ENCODE measurements around the gene QSOX2. TPM values are rescaled to one million over a fixed set of nuclear protein-coding genes. Genes with fewer than 3 reads are reported as not detected.
"Not testable (repeated sequence)": the region's sequence is repeated elsewhere in the genome, so short reads cannot be mapped to it uniquely, and the experiment has no call there.

Gene QSOX2
- total RNA-seq, 1 donor from 2014 or later: 5.1 TPM

- DNase-seq (ENCODE audit: low read depth in 2 of 2): no peak
Observed at GRCh38 chr9:136237486-136238341, 7.9 kb downstream of the QSOX2 start.

DNA sequence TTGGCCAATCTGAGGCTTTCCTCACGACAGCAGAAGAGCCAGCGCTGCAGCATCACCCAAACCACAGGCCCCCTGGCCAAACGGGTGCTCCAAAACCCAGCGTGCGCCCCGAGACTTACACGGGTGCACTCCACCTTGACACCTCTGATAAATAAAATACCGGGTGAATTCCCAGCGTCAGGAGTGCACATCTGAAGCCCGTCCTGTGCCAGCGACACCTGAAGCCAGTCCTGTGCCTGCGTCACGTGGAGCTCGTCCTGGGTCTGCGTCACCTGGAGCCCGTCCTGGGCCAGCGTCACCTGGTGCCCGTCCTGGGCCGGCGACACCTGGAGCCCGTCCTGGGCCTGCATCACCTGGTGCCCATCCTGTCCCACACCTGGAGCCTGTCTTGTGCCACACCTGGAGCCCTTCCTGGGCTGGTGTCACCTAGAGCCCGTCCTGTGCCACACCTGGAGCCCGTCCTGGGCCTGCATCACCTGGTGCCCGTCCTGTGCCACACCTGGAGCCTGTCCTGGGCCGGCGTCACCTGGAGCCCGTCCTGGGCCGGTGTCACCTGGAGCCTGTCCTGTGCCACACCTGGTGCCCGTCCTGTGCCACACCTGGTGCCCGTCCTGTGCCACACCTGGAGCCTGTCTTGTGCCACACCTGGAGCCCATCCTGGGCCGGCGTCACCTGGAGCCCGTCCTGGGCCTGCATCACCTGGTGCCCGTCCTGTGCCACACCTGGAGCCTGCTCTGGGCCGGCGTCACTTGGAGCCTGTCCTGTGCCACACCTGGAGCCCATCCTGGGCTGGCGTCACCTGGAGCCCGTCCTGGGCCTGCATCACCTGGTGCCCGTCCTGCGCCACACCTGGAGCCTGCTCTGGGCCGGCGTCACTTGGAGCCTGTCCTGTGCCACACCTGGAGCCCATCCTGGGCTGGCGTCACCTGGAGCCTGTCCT, 8.9 kb downstream of the QSOX2 start:
- not testable (repeated sequence) for DNase-seq (ENCODE audit: low read depth in 2 of 2)

- no peak for DNase-seq (ENCODE audit: low read depth in 2 of 2)
Observed at GRCh38 chr9:136235709-136236455, 9.7 kb downstream of the QSOX2 start.

- DNase-seq (ENCODE audit: low read depth in 2 of 2): no peak
Observed at GRCh38 chr9:136235171-136235570, 10.4 kb downstream of the QSOX2 start.

- no peak for DNase-seq (ENCODE audit: low read depth in 2 of 2)
Observed at GRCh38 chr9:136234597-136234996, 11.0 kb downstream of the QSOX2 start.

DNA sequence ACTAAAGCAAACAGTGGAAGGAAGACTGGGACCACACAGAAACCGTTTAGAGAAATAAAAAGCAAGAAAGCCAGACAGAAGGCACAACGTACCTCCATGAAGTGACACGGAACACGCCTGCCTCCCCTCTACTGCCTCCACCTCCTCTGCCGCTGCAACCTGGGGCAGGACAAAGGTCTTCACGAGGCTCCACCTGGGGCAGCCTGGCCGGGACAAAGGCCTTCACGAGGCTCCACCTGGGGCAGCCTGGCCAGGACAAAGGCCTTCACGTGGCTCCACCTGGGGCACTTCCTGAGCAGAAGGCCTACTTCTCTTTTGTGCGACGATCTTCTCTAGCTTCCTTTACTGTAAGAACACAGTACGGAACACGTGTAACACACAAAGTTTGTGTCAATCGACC, 11.7 kb downstream of the QSOX2 start:
- DNase-seq (ENCODE audit: low read depth in 2 of 2): no peak

DNA sequence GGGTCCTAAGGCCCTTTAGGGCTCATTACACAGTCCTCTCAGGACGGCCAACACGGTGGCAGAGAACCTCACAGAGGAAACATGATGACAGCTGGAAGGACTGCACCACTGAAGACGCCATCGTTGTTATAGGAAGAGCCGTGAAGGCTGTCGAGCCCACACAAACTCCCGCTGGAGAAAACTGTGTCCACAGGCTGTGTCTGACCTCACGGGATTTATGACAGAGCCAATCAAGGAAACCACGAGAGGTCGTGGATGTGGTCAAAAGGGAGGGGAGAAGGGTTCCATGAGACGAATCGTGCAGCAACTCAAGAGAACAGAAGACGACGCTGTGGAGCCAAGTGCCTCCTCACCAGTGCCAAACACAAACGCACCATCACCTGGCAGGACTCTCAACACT, 12.2 kb downstream of the QSOX2 start:
- no peak for DNase-seq (ENCODE audit: low read depth in 2 of 2)

DNA sequence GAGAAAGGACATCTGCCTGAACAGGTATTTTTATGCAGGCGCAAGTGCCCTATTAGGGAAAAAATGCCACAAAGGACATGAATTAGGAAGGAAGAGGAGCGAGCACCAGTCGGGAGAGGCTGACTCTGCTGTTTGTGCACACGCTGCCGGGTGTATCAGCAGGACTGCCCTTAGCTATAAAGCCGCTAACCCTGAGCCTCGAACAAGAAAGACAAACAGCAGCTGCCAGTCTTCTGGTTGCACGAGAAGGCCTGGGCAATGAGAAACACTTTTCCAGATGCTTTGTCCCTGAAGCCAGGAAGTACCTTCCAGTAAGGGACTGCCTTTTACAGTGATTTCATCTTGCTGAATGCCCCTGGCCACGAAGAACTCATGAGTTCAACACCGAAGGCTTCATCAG, 12.6 kb downstream of the QSOX2 start:
- DNase-seq (ENCODE audit: low read depth in 2 of 2): no peak

DNA sequence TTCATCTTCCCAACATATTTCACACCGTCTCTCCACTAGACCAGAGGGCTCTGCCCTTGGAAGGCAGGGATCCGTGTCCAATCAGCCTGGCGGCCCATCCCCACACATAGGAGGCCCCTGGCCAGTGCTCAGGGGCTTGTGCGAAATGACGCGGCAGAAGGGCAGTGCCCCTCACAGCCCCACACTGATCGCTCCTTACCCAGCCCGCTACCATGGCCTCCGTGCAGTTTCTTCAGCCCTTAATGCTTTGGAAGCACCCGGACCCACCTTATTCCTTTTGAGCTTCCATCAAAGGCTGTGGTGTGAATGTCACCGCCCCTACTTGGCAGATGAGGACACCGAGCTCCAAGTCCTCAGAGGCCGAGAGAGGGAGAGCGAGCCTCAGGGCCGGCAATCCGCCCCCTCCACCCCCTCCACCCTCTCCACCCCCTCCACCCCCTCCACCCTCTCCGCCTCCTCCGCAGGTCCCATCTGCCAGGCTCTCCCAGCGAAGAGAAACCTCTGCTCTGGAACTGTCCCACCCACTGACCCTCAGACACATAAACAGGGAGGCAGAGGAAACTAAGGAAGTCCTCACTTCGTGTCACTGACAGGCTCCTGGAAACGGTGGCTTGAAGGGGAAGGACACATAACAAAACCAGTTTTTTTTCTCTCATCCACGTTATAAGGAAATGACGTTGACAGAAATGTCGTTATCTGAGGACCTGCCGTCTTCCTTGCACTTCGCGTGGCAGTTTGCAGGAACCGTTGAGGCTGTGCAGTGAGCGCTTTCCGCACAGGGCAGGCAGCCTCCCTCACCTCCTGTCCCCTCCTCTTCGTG, 13.9 kb downstream of the QSOX2 start:
- no peak for DNase-seq (ENCODE audit: low read depth in 2 of 2)

DNA sequence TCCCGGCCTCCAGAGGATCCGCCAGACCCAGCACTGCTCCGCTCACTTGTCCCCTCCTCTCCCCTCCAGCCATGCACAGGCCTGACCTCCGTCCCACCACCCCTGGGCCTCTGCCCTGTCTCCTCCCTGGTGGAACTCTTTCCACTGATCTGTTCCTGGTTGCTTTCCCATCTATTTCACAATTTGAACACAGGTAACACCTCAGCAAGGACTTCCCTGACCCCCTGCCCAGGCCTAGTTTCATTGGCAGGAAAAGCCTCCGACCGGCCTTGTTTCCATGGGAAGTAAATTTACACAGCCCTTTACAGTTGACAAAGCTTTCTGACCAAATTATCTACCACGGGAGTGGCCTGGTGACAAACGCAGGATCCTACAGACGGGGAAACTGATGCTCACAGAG, 14.8 kb downstream of the QSOX2 start:
- no peak for DNase-seq (ENCODE audit: low read depth in 2 of 2)

DNA sequence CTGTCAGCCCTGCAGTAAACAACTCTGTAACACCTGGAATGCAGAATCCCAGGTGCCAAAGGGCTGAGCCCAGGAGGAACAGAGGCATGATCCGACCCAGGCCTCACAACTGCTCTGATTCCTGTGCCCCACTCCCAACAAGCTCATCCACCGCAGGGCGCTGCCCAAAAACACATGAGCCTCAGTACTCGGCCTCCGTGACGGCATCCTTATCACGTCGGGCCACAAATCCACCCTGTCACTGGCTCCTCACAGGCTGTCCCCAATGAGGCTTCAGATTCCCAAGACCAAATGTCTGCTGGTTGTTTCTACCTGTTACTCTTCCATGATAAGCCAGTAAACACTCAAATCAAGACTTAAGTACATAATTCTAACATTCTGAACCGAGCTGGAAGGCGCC, 15.2 kb downstream of the QSOX2 start:
- DNase-seq (ENCODE audit: low read depth in 2 of 2): no peak

GRCh38 chr9:136229096-136230065, 16.2 kb downstream of the QSOX2 start:
- DNase-seq (ENCODE audit: low read depth in 2 of 2): no peak

DNA sequence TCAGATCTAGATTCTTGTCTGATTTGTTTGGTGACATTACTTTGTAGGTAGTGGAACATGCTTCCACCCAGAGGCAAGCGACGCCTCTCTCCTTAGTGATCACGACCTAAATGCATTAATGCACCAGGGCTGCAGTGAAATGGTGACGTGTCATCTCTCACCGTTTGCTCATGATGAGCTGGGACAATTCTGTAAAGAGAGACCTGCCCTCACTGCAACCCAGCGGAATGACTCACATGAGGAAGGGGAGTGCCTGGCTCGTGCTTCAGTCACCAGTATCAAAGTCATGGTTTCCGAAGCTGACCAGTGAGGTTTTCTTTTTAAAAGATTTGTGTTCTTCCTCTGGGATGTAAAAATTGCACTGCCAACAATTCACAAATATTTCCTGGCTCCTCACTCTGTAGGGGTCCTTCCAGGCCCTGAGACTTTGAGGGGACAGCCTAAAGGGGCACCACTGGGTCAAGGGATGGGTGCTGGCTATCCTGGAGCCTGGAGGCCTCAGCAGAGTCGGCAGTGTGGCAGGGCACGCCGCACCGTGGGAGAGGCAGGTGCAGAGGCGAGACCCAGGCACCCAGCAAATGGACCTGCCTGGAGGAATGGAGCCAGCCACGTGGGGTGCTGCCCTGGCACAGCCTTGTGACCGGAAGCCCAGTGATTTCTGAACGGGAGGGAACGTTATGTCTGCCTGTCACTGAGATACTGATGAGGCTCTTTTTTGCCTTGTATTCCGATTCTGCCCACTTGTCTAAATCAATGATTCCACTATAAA, 17.3 kb downstream of the QSOX2 start:
- peak; percentile 71 to 86 for DNase-seq (ENCODE audit: low read depth in 2 of 2)

GRCh38 chr9:136226680-136227407, 18.8 kb downstream of the QSOX2 start:
- no peak for DNase-seq (ENCODE audit: low read depth in 2 of 2)

DNA sequence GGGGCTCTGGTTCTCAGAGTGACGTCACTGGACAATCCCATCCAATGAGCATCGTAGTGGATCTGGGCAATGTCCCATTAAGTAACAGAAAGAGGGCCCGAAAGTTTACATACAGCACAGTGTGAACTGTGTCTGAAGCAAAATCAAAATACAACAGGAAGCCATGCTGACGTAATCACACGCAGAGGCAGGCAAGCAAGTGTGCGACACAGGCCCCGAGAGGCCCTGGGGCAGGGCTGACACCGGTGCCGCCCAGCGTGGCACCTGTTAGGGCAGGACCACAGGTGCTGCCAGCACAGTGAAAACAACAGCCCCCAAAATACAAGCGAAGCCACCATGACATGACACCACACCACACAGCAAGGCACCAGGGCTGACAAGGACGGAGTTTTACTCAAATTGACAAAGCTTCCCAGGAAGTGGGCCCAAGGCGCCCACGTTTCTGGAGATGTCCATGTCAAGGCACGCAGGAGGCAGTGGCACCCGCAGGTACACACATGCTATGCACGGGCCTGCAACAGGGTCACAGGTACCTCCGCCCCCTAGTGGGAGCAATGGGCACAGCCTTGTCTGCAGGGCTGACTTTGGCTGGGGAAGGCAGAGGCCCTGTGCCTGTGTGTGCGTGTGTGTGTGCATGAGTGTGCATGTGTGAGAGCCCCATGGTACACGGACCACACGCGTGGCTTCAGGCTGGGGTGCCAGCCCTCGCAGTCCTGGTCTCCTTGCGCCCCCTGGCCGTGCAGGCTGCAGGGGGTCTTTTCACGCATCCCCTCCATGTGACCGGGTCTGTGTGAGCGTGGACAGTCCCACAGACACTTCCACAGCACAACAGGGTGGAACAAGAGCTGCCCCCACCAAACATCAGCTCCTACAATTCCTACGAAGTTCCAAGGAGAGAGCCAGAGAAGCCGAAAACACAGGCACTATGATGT, 19.6 kb downstream of the QSOX2 start:
- peak; percentile 34 to 56 for DNase-seq (ENCODE audit: low read depth in 2 of 2)

- no peak for DNase-seq (ENCODE audit: low read depth in 2 of 2)
Observed at GRCh38 chr9:136225366-136225747, 20.3 kb downstream of the QSOX2 start.

All from dermis microvascular lymphatic vessel endothelial cell (primary cell).